Epithelial cell of esophagus (primary cell): Measurements from ENCODE around the gene SENP2.

Source experiments
- DNase-seq: peaks from one replicate; pipeline ENCODE4 v3.0.0; 2010; ENCODE audit warnings: low read depth
- H3K4me3 ChIP-seq: 2 replicates; pipeline ENCODE4 v1.5.1; 2011; ENCODE audit warnings: mild to moderate bottlenecking, low read length, control low read depth
- TF ChIP-seq, protein P1 (sequence below): IDR thresholded peaks from 2 replicates; pipeline ENCODE4 v1.5.1; 2011; ENCODE audit warnings: low read depth, mild to moderate bottlenecking, low read length, control low read depth, inconsistent platforms; ENCODE audit not compliant: insufficient read depth; ENCODE audit errors: missing control alignments

The SENP2 gene

DNA sequence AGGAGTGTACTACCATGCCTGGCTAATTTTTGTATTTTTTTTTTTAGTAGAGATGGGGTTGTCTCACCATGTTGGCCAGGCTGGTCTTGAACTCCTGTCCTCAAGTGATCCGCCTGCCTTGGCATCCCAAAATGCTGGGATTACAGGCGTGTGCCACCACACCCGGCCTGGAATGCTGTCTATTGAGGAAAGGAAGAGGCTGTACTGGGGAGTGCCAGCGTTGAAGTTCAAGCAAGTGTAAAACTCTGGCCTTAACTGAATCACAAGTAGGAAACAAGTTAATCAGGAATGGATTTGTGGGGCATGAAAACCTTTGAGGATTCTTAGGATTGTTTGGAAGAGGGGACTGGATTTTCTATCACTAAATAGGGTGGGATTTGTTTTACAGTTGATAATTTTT, 1.4 kb upstream of the SENP2 start:
- DNase-seq, result peak; percentile 56
- H3K4me3 ChIP-seq, result no peak overlapping the region
- TF ChIP-seq, protein P1, sequence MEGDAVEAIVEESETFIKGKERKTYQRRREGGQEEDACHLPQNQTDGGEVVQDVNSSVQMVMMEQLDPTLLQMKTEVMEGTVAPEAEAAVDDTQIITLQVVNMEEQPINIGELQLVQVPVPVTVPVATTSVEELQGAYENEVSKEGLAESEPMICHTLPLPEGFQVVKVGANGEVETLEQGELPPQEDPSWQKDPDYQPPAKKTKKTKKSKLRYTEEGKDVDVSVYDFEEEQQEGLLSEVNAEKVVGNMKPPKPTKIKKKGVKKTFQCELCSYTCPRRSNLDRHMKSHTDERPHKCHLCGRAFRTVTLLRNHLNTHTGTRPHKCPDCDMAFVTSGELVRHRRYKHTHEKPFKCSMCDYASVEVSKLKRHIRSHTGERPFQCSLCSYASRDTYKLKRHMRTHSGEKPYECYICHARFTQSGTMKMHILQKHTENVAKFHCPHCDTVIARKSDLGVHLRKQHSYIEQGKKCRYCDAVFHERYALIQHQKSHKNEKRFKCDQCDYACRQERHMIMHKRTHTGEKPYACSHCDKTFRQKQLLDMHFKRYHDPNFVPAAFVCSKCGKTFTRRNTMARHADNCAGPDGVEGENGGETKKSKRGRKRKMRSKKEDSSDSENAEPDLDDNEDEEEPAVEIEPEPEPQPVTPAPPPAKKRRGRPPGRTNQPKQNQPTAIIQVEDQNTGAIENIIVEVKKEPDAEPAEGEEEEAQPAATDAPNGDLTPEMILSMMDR, result no peak

GRCh38 chr3:185585518-185585858, 607 bp upstream of the SENP2 start:
- peak overlapping the region; percentile 97 for H3K4me3 ChIP-seq
- TF ChIP-seq, protein P1, result no peak
- DNase-seq, result no peak

GRCh38 chr3:185586686-185587039, 568 bp downstream of the SENP2 start:
- TF ChIP-seq, protein P1, result no peak
- peak; percentile 8 for DNase-seq
- peak overlapping the region; percentile 97 for H3K4me3 ChIP-seq

- DNase-seq, result no peak
- H3K4me3 ChIP-seq, result no peak overlapping the region
- TF ChIP-seq, protein P1, result no peak
These were observed 8.0 kb downstream of the SENP2 start for GRCh38 chr3:185594073-185594472.

DNA sequence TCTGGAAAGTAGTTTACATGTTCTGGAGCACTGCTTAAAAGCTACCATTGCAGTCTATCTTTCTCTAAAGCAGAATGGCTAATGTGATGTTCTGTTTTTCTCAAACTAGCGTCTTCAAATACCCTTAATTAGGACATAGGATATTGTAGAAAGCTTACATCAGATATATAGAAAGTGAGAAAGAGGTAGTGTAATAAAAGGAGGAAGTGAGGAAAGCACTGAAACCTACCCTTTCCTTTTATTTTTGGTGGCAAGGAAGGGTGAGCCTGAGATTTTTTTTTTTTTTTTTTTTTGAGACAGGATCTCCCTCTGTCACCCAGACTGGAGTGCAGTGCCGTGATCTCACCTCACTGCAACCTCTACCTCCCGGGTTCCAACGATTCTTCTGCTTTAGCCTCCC, 9.4 kb downstream of the SENP2 start:
- no peak for DNase-seq
- TF ChIP-seq, protein P1, result no peak
- no peak overlapping the region for H3K4me3 ChIP-seq

GRCh38 chr3:185605566-185605965, 19.5 kb downstream of the SENP2 start:
- H3K4me3 ChIP-seq, result no peak overlapping the region
- DNase-seq, result no peak
- TF ChIP-seq, protein P1, result no peak

DNA sequence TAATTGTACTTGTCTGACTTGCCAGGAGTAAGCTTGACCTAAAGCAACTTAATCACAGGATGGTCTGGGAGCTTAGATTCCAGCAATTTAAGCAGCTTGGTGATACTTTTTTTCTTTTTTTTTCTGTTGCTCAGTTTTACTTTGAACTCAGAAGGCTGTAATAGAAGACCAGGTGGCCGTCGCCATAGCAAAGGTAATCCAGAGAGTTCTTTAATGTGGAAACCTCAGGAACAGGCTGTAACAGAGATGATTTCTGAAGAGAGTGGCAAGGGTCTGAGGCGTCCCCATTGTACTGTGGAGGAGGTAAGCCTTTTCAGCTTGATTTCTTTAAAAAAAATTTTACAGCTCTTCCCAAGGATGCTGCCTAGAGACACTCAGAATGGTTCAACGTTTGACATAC, 20.1 kb downstream of the SENP2 start:
- no peak for DNase-seq
- TF ChIP-seq, protein P1, result no peak
- H3K4me3 ChIP-seq, result no peak overlapping the region
